SK-N-MC (cell line): Measurements from ENCODE around the gene ADAMTS6.

Source experiments
- EZH2 ChIP-seq: fragments of 200-600 bp; sonication (generic); IDR thresholded peaks from one replicate; pipeline ENCODE4 v1.6.1; 2017; ENCODE audit warnings: antibody characterized with exemption
- FOXP2 ChIP-seq: optimal IDR thresholded peaks from 2 replicates; pipeline ENCODE3; 2011; ENCODE audit warnings: mild to moderate bottlenecking, moderate library complexity; ENCODE audit not compliant: insufficient read depth; ENCODE audit errors: extremely low read length, control extremely low read depth
- POLR2AphosphoS5 ChIP-seq: IDR thresholded peaks from 2 replicates; pipeline ENCODE4 v1.6.1; 2012; ENCODE audit warnings: mild to moderate bottlenecking, low read depth, low read length, borderline replicate concordance

DNA sequence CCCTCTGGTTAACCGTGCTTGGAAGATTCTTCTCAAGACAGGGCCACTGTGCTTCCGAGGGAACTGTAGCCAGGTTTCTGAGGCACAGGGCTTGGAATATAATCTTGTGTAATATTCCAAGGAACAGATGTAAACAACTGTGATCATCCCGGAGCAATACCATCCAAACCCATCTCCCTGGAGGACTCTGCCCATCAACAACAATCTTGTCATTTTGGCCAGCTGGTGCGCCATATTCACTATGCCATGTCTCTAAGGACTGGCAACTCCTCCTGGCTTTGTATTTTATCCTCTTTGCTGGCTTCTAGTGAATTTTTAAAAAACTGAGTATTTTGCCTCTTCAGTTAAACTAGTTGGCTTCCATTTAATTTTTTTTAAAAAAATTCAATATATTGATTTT lies 349.3 kb downstream of the ADAMTS6 start:
- TF ChIP-seq POLR2AphosphoS5, result no peak
- TF ChIP-seq EZH2, result no peak
- TF ChIP-seq FOXP2, result no peak
